ENCODE measurements around the gene PITPNM1. TPM values are rescaled to one million over a fixed set of nuclear protein-coding genes. Genes with fewer than 3 reads are reported as not detected.

The PITPNM1 gene
- total RNA-seq, 1 donor from 2014 or later, result 71.5 TPM

DNA sequence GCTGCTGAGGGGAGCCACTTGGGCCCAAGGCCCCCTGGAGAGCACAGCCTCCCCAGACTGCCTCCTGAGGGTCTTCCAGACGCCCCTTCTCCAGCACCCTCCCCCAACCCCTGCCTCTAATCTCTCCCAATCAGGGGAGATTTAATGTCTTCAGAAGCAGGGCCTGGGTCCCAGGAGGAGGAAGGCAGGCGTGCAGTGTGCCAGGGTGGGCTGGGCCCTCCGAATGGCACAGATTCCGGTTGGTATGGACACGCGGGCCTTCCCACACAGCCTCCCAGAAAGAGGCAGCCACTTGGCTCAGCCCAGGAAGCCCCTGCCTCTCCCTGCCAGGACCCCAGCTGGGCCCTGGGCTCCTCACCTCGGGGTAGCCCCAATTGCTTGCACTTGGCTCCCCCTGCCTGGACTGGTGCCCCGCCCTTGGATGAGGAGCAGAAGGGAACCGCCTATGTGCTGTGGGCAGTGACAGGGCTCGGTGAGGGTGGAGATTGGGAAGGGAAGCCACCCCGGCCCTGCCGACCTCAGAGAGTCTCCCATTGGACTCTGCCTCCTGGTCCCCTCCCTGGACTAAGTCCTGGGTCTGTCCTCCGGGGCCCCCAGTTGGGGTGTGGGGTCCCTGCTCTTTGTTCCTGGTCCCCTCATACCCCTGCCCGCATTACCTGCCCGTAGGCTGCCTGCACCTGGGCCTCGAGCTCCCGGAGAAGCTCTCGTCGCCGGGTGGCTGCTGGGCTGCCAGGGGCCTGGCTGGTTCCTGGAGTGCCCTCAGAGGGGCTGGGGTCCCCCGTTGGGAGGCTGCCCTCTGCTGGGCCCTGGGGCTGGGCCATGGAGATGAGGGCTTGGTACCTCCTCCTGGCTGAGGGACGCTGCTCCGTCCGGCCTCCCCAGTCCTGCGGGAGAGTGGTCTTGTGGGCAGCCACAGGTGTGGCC, 18.7 kb upstream of the PITPNM1 start:
- DNase-seq (ENCODE audit: low read depth) (no peak), FAIRE-seq (no peak)
- Mint-ChIP-seq H3K36me3 (ENCODE audit: low read depth, unreplicated experiment) (peaks cover 1% of the 10 kb centered on the region), H3K27ac (ENCODE audit: unreplicated experiment) (no peak overlapping the region), H3K27me3 (ENCODE audit: low read depth, unreplicated experiment) (peaks cover 27% of the 10 kb centered on the region), H3K4me3 (ENCODE audit: unreplicated experiment) (no peak overlapping the region), H3K9me3 (ENCODE audit: unreplicated experiment) (peaks cover 10% of the 10 kb centered on the region), H3K4me1 (ENCODE audit: low read depth, unreplicated experiment) (no peaks in the 10 kb centered on the region)
- no peak overlapping the region for H3K4me3 ChIP-seq (ENCODE audit: insufficient read depth, low read depth, low read length)
- TF ChIP-seq CTCF (IDR thresholded peaks at IDR 0.05; ENCODE audit: insufficient read depth, low read depth, low read length) (no peak), EZH2 (IDR thresholded peaks at IDR 0.05; ENCODE audit: insufficient read depth, low read length) (no peak)
- H2AFZ ChIP-seq (ENCODE audit: low read depth, low read length), result no peak overlapping the region
- H3K27me3 ChIP-seq (ENCODE audit: insufficient read depth, low read length), result peaks cover 5% of the 10 kb centered on the region
- no peak overlapping the region for H3K4me2 ChIP-seq (ENCODE audit: low read length)
- H4K20me1 ChIP-seq (ENCODE audit: insufficient read depth, low read length), result no peaks in the 10 kb centered on the region
- H3K27ac ChIP-seq (ENCODE audit: low read depth, low read length), result no peak overlapping the region
- H3K4me1 ChIP-seq (ENCODE audit: insufficient read depth, low read length), result no peaks in the 10 kb centered on the region
- no peaks in the 10 kb centered on the region for H3K36me3 ChIP-seq (ENCODE audit: insufficient read depth, low read length)
- no peak overlapping the region for H3K9ac ChIP-seq (ENCODE audit: low read length)
- H3K9me3 ChIP-seq (ENCODE audit: insufficient read depth, low read depth, low read length), result no peaks in the 10 kb centered on the region
- H3K79me2 ChIP-seq (ENCODE audit: insufficient read depth, low read length), result no peaks in the 10 kb centered on the region

DNA sequence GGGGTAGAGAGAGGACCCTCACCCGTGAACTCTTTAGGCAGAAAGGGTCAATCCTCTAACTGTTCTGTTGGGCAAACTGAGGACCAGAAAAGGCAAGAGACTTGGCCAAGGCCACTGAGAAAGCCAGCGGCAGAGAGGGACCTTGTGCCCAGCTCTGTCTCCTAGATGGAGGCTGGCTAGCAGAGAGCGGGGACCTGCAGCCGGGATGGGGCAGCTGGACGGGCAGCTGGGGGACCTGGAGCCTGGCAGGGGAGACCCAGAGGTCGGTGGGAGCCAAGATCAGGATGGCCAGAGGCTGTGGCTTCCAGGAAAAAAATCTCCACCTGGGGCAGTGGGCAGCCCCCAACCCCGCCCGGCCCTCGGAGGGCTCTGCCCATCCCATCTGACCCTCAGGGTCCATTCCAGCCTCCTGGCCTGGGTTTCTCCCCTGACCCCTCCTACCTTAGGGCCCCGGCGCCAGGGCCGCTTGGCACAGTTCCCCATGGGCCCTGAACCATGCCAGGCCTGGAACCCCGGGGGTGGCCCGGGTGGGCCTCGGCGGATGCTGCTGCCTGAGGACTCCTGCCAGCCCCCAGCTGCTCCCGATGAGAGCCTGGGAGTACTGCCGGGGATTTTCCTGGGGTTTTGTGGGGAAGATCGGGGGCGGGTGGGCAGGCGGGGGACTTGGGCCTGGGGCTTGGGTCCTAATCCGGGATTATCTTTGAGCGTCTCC, 17.8 kb upstream of the PITPNM1 start, which contains the start of gene CABP2:
Gene CABP2 (minus strand): TSS at position 603 of the 712 bp plus-strand sequence. CDS start 120 bp downstream, at position 483.
- no peaks in the 10 kb centered on the region for H3K9me3 ChIP-seq (ENCODE audit: insufficient read depth, low read depth, low read length)
- no peaks in the 10 kb centered on the region for H3K36me3 ChIP-seq (ENCODE audit: insufficient read depth, low read length)
- H3K27ac ChIP-seq (ENCODE audit: low read depth, low read length), result no peak within 1 kb of the TSS
- no peak within 1 kb of the TSS for H3K4me2 ChIP-seq (ENCODE audit: low read length)
- H3K4me3 Mint-ChIP-seq (ENCODE audit: unreplicated experiment), result no peak within 1 kb of the TSS
- H3K36me3 Mint-ChIP-seq (ENCODE audit: low read depth, unreplicated experiment), result peaks cover 1% of the 10 kb centered on the region
- peaks cover 5% of the 10 kb centered on the region for H3K27me3 ChIP-seq (ENCODE audit: insufficient read depth, low read length)
- no peak for FAIRE-seq
- H3K9me3 Mint-ChIP-seq (ENCODE audit: unreplicated experiment), result peaks cover 7% of the 10 kb centered on the region
- H4K20me1 ChIP-seq (ENCODE audit: insufficient read depth, low read length), result no peaks in the 10 kb centered on the region
- H3K4me1 ChIP-seq (ENCODE audit: insufficient read depth, low read length), result no peaks in the 10 kb centered on the region
- DNase-seq (ENCODE audit: low read depth), result no peak
- H3K4me1 Mint-ChIP-seq (ENCODE audit: low read depth, unreplicated experiment), result no peaks in the 10 kb centered on the region
- H3K9ac ChIP-seq (ENCODE audit: low read length), result no peak within 1 kb of the TSS
- no peak within 1 kb of the TSS for H3K27ac Mint-ChIP-seq (ENCODE audit: unreplicated experiment)
- H3K79me2 ChIP-seq (ENCODE audit: insufficient read depth, low read length), result no peaks in the 10 kb centered on the region
- no peak within 1 kb of the TSS for H3K4me3 ChIP-seq (ENCODE audit: insufficient read depth, low read depth, low read length)
- peaks cover 24% of the 10 kb centered on the region for H3K27me3 Mint-ChIP-seq (ENCODE audit: low read depth, unreplicated experiment)
- TF ChIP-seq CTCF (IDR thresholded peaks at IDR 0.05; ENCODE audit: insufficient read depth, low read depth, low read length) (no peak), EZH2 (IDR thresholded peaks at IDR 0.05; ENCODE audit: insufficient read depth, low read length) (no peak)
- no peak within 1 kb of the TSS for H2AFZ ChIP-seq (ENCODE audit: low read depth, low read length)

All from astrocyte (in vitro differentiated cells and primary cell).